ENCODE results near the gene TRIB2. TPM values are rescaled to one million over a fixed set of nuclear protein-coding genes. Genes with fewer than 3 reads are reported as not detected.

The TRIB2 gene
- total RNA-seq, 1 donor from 2014 or later = 131 TPM

GRCh38 chr2:12733846-12734245 is 17.1 kb downstream of the TRIB2 start:
- peaks cover 16% of the 10 kb centered on the region for H3K4me1 Mint-ChIP-seq (ENCODE audit: low read depth, unreplicated experiment)

GRCh38 chr2:12734914-12735654 is 18.3 kb downstream of the TRIB2 start:
- TF ChIP-seq CTCF (IDR thresholded peaks at IDR 0.05; ENCODE audit: partially characterized antibody, unreplicated experiment) = no peak
- H3K27me3 Mint-ChIP-seq (ENCODE audit: unreplicated experiment) = no peaks in the 10 kb centered on the region
- no peak overlapping the region for H3K27ac Mint-ChIP-seq (ENCODE audit: unreplicated experiment)
- peaks cover 14% of the 10 kb centered on the region for H3K36me3 Mint-ChIP-seq (ENCODE audit: unreplicated experiment)
- no peak for DNase-seq
- no peak overlapping the region for H3K4me3 Mint-ChIP-seq (ENCODE audit: unreplicated experiment)
- peaks cover 3% of the 10 kb centered on the region for H3K9me3 Mint-ChIP-seq (ENCODE audit: unreplicated experiment)
- H3K4me1 Mint-ChIP-seq (ENCODE audit: low read depth, unreplicated experiment) = peaks cover 16% of the 10 kb centered on the region

More at GRCh38 chr2:12733846-12734245, 17.1 kb downstream of the TRIB2 start:
- Mint-ChIP-seq H3K4me3 (ENCODE audit: unreplicated experiment) (no peak overlapping the region), H3K36me3 (ENCODE audit: unreplicated experiment) (peaks cover 15% of the 10 kb centered on the region), H3K9me3 (ENCODE audit: unreplicated experiment) (peaks cover 6% of the 10 kb centered on the region), H3K27ac (ENCODE audit: unreplicated experiment) (no peak overlapping the region), H3K27me3 (ENCODE audit: unreplicated experiment) (no peaks in the 10 kb centered on the region)
- no peak for TF ChIP-seq CTCF (IDR thresholded peaks at IDR 0.05; ENCODE audit: partially characterized antibody, unreplicated experiment)
- no peak for DNase-seq

GRCh38 chr2:12737297-12737696 is 20.6 kb downstream of the TRIB2 start:
- no peak for TF ChIP-seq CTCF (IDR thresholded peaks at IDR 0.05; ENCODE audit: partially characterized antibody, unreplicated experiment)
- H3K27me3 Mint-ChIP-seq (ENCODE audit: unreplicated experiment) = no peaks in the 10 kb centered on the region
- no peak for DNase-seq
- H3K4me3 Mint-ChIP-seq (ENCODE audit: unreplicated experiment) = no peak overlapping the region
- H3K36me3 Mint-ChIP-seq (ENCODE audit: unreplicated experiment) = peaks cover 5% of the 10 kb centered on the region
- H3K9me3 Mint-ChIP-seq (ENCODE audit: unreplicated experiment) = peaks cover 1% of the 10 kb centered on the region
- H3K4me1 Mint-ChIP-seq (ENCODE audit: low read depth, unreplicated experiment) = peaks cover 17% of the 10 kb centered on the region
- no peak overlapping the region for H3K27ac Mint-ChIP-seq (ENCODE audit: unreplicated experiment)

- Mint-ChIP-seq H3K4me1 (ENCODE audit: low read depth, unreplicated experiment) (peaks cover 17% of the 10 kb centered on the region), H3K9me3 (ENCODE audit: unreplicated experiment) (peaks cover 1% of the 10 kb centered on the region), H3K36me3 (ENCODE audit: unreplicated experiment) (peaks cover 5% of the 10 kb centered on the region), H3K27ac (ENCODE audit: unreplicated experiment) (no peak overlapping the region), H3K4me3 (ENCODE audit: unreplicated experiment) (no peak overlapping the region), H3K27me3 (ENCODE audit: unreplicated experiment) (no peaks in the 10 kb centered on the region)
- TF ChIP-seq CTCF (IDR thresholded peaks at IDR 0.05; ENCODE audit: partially characterized antibody, unreplicated experiment) = no peak
- DNase-seq = no peak
Observed at GRCh38 chr2:12737738-12738485, 21.2 kb downstream of the TRIB2 start.

Measured in glutamatergic neuron (in vitro differentiated cells).